ENCODE measurements around the gene CCDC134.

The CCDC134 gene

GRCh38 chr22:41800348-41801146 is at the start of gene CCDC134:
Gene CCDC134 (plus strand): TSS chr22:41800679. CDS start chr22:41808891, 8,212 bp downstream.
- peak; percentile 86 for DNase-seq

- DNase-seq = no peak
Observed at GRCh38 chr22:41752011-41752970, 48.2 kb upstream of the CCDC134 start.

- DNase-seq = no peak
Observed at GRCh38 chr22:41753984-41754383, 46.5 kb upstream of the CCDC134 start.

- DNase-seq = no peak
Observed at GRCh38 chr22:41757502-41757901, 43.0 kb upstream of the CCDC134 start.

- DNase-seq = no peak
Observed at GRCh38 chr22:41758231-41758630, 42.2 kb upstream of the CCDC134 start.

- DNase-seq = peak; percentile 92
Observed at GRCh38 chr22:41762980-41763779, 37.3 kb upstream of the CCDC134 start.

GRCh38 chr22:41766476-41766875 is 34.0 kb upstream of the CCDC134 start:
- no peak for DNase-seq

- no peak for DNase-seq
Observed at GRCh38 chr22:41768430-41768829, 32.0 kb upstream of the CCDC134 start.

- DNase-seq = no peak
Observed at GRCh38 chr22:41770715-41771468, 29.6 kb upstream of the CCDC134 start.

- no peak for DNase-seq
Observed at GRCh38 chr22:41772198-41772597, 28.3 kb upstream of the CCDC134 start.

- no peak for DNase-seq
Observed at GRCh38 chr22:41772645-41773044, 27.8 kb upstream of the CCDC134 start.

- no peak for DNase-seq
Observed at GRCh38 chr22:41775338-41775737, 25.1 kb upstream of the CCDC134 start.

GRCh38 chr22:41775976-41776375 is 24.5 kb upstream of the CCDC134 start:
- DNase-seq = no peak

- no peak for DNase-seq
Observed at GRCh38 chr22:41776381-41776780, 24.1 kb upstream of the CCDC134 start.

GRCh38 chr22:41777749-41778425 is 22.6 kb upstream of the CCDC134 start:
- no peak for DNase-seq

GRCh38 chr22:41779929-41780505 is 20.5 kb upstream of the CCDC134 start:
- no peak for DNase-seq

- no peak for DNase-seq
Observed at GRCh38 chr22:41780746-41781505, 19.6 kb upstream of the CCDC134 start.

- no peak for DNase-seq
Observed at GRCh38 chr22:41781507-41781906, 19.0 kb upstream of the CCDC134 start.

GRCh38 chr22:41782316-41782715 is 18.2 kb upstream of the CCDC134 start:
- no peak for DNase-seq

GRCh38 chr22:41782751-41783150 is 17.7 kb upstream of the CCDC134 start:
- no peak for DNase-seq

All from NCI-H1105 treated with DMSO at 0.1 percent for 48 hours (cell line).